Ovary (tissue), 9 donors: ENCODE results near the gene HERPUD1. TPM values are rescaled to one million over a fixed set of nuclear protein-coding genes. Genes with fewer than 3 reads are reported as not detected.

Source experiments
- DNase-seq, 5 donors: peaks; one replicate each; pipeline ENCODE4 v3.0.0-alpha.2; 2019 to 2020
- H3K27ac ChIP-seq, 2 donors: fragments of 200-600 bp; one replicate each; pipeline versions ENCODE4 v1.5.1 to v1.8.0; 2019 to 2022
- H3K27me3 ChIP-seq: fragments of 200-600 bp; one replicate; pipeline ENCODE4 v1.8.0; 2022
- H3K36me3 ChIP-seq: fragments of 200-600 bp; sonication (generic); one replicate; pipeline ENCODE4 v1.5.1; 2019
- H3K4me1 ChIP-seq: one replicate; pipeline ENCODE4 v1.8.1; 2013; ENCODE audit warnings: mild to moderate bottlenecking, moderate library complexity; ENCODE audit not compliant: insufficient read depth
- H3K4me3 ChIP-seq: fragments of 200-600 bp; sonication (generic); one replicate; pipeline ENCODE4 v1.5.1; 2017
- H3K9me3 ChIP-seq, 2 donors: fragments of 200-600 bp in 1 of 2; sonication (generic) in 1 of 2; one replicate each; pipeline versions ENCODE4 v1.5.1 to v1.8.1; 2013 to 2019; ENCODE audit warnings: mild to moderate bottlenecking in 1 of 2, moderate library complexity in 1 of 2
- CTCF ChIP-seq, 3 donors: fragments of 450-650 bp in 2 of 3; fragments of 200-600 bp in 1 of 3; IDR thresholded peaks; one replicate each; pipeline versions ENCODE4 v1.5.1 to v1.8.0; 2016 to 2022; ENCODE audit warnings: antibody characterized with exemption in 3 of 3, mild to moderate bottlenecking in 1 of 3
- EP300 ChIP-seq: sonication (generic); formaldehyde crosslinking; IDR thresholded peaks from one replicate; pipeline ENCODE4 v1.6.1; 2017; ENCODE audit warnings: antibody characterized with exemption
- POLR2A ChIP-seq: fragments of 450-650 bp; IDR thresholded peaks from one replicate; pipeline ENCODE4 v1.6.1; 2017; ENCODE audit warnings: antibody characterized with exemption, mild to moderate bottlenecking, moderate library complexity
- WGBS, 3 donors: extraction: QIAGEN DNeasy Blood & Tissue Kit in 1 of 3; methylation state at CpG; one replicate each; pipeline versions ENCODE4 v1.1.5 to v1.1.7; 2013 to 2017; 5-methylcytosine and 5-hydroxymethylcytosine counted together
- intact Hi-C, 4 donors: fragments of 100-400 bp; cut with DNase I; formaldehyde crosslinking; loops; one replicate each; pipeline versions ENCODE4 v1.11.0 to v1.15.1; 2022 to 2023
- polyA plus RNA-seq, 2 donors: library from polyadenylated mRNA; stranded (reverse); fragments of 200-250 nt in 1 of 2; fragments of 350-450 nt in 1 of 2; fragmentation: Illumina TruSeq in 1 of 2; extraction: RNeasy Lipid Tissue Mini Kit (QIAGEN cat#74804) in 1 of 2; gene quantifications; one replicate each; pipeline ENCODE4 v1.2.3, GENCODE V29; 2013 to 2014
- total RNA-seq, 7 donors: library from RNA; depleted of rRNA in 2 of 7; stranded (reverse); fragments of >200 nt in 2 of 7; fragmentation: NEBNext Ultra II Directional in 3 of 7; extraction: Animal tissue kit (Norgen Biotek cat#: 25700) in 3 of 7; gene quantifications; one replicate each; pipeline versions ENCODE4 v1.1.0 to v1.2.4, GENCODE V29; 2016 to 2023
- donor health status: DM: no; HTN: no; CAD: no; lungs with moderate emphysema.
- donor health status: DM: no; HTN: no; CAD: no.
- donor health status: Bipolar disorder and iron deficiency.
- donor health status: DM: yes; HTN: yes; CAD: no.
- donor health status: DM: no; HTN: no; CAD: no.
- donor health status: DM: yes; HTN: yes; CAD: no.

Gene HERPUD1
- total and polyA plus RNA-seq, 9 donors, result 95.4 to 299 (median 192) TPM

GRCh38 chr16:56930486-56931270, 1.3 kb upstream of the HERPUD1 start:
- intact Hi-C loops, result loop anchor here in 3 of 4 donors (5.0 to 10.0 kb wide), 3 partner anchors 56 to 804 kb away; partner anchors contain the start of gene KATNB1 (in 1 of the 3)
- no peak overlapping the region for H3K4me3 ChIP-seq
- H3K27me3 ChIP-seq, result no peaks in the 10 kb centered on the region
- H3K4me1 ChIP-seq, result peaks cover 4% of the 10 kb centered on the region
- H3K9me3 ChIP-seq, result no peaks in the 10 kb centered on the region
- peak overlapping the region; percentile 94 to 98 for H3K27ac ChIP-seq
- H3K36me3 ChIP-seq, result no peaks in the 10 kb centered on the region
- TF ChIP-seq POLR2A (no peak), EP300 (no peak), CTCF (IDR thresholded peaks at IDR 0.05) (no peak)
- DNase-seq, result no peak
- 82 to 91% (median 83%) methylated on average over 13 to 15 of the region's 15 CpGs for WGBS, 3 donors

- no peaks in the 10 kb centered on the region for H3K9me3 ChIP-seq
- DNase-seq, result peak in 2 of 5 donors; percentile 30 to 43
- intact Hi-C loops, result loop anchor here in 3 of 4 donors (5.0 to 10.0 kb wide), 3 partner anchors 57 to 803 kb away; partner anchors contain the start of gene KATNB1 (in 1 of the 3)
- peak overlapping the region; percentile 95 for H3K4me3 ChIP-seq
- no peaks in the 10 kb centered on the region for H3K27me3 ChIP-seq
- H3K36me3 ChIP-seq, result no peaks in the 10 kb centered on the region
- H3K4me1 ChIP-seq, result peaks cover 4% of the 10 kb centered on the region
- peak overlapping the region; percentile 94 to 98 for H3K27ac ChIP-seq
- TF ChIP-seq CTCF (IDR thresholded peaks at IDR 0.05) (no peak), EP300 (no peak), POLR2A (no peak)
- 22 to 24% (median 22%) methylated on average over 23 to 25 of the region's 25 CpGs for WGBS, 3 donors
These were observed 561 bp upstream of the HERPUD1 start for GRCh38 chr16:56931271-56931891.

DNA sequence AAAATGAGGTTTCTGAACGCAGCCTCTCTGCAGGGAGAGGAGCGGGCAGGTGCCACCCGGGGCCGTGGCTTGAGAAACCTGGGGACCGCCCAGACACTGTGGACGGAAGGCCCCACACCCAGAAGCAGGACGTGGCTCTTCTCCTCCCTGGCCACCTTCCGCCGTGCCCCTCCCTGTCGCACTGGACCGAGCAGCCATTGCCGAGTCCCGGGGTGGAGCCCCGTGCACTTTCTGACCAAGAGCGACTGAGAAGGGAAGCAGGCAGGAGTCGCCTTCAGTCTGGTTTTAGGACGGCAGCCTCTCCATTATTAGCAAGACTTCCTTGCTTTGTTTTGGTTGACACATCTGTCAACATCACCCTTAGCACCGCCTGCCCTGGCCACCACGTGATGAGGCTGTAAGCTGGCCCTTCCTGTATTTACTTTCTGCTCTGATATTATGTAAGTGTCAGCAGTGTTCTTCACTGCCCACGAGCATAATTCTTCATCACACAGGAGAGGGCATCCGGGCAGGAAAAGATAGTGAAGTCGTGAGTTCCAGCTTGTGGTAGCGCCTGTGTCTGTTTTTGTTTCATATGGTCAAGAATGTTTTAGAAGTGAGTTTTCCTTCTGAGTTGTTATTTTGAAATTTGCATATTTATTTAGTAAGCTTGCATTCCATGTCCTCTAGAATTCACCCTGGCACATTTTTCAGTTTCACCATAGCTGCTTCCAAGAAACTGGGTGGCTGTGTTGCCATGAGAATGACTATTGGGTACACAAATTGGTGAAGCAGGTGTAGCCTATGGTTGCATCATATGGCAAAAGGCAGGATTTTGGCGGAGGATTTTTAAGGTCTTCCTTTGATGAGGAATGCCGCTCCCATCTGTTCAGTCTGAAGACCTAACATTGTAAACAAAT, 1.0 kb downstream of the HERPUD1 start:
- Histone ChIP-seq H3K9me3 (no peaks in the 10 kb centered on the region), H3K27ac (peak overlapping the region; percentile 94 to 98), H3K27me3 (no peaks in the 10 kb centered on the region), H3K4me1 (peaks cover 4% of the 10 kb centered on the region), H3K4me3 (peak overlapping the region; percentile 95), H3K36me3 (no peaks in the 10 kb centered on the region)
- peak; percentile 78 to 82 (median 80) for DNase-seq
- 1 to 2% (median 1%) methylated on average over 23 to 25 of the region's 25 CpGs for WGBS, 3 donors
- TF ChIP-seq CTCF (IDR thresholded peaks at IDR 0.05) (peak in 1 of 3 donors; percentile 23), POLR2A (peak; percentile 21), EP300 (no peak)
- intact Hi-C loops, result loop anchor here in 3 of 4 donors (2.0 to 10.0 kb wide), 4 partner anchors 20 to 802 kb away; partner anchors contain the start of gene KATNB1 (in 1 of the 3)
